Immature natural killer cell (primary cell): Measurements from ENCODE around the gene SLC27A1. TPM values are rescaled to one million over a fixed set of nuclear protein-coding genes. Genes with fewer than 3 reads are reported as not detected.
"Not testable (repeated sequence)": the region's sequence is repeated elsewhere in the genome, so short reads cannot be mapped to it uniquely, and the experiment has no call there.

Experiments used
- DNase-seq, 3 donors: peaks; one replicate each; pipeline ENCODE4 v3.0.0; 2022; ENCODE audit warnings: mixed read lengths in 1 of 3
- H3K27ac Mint-ChIP-seq, 6 donors: one replicate each; pipeline ENCODE4 v1.8.0; 2020; ENCODE audit warnings: mixed read lengths in 6 of 6, mild to moderate bottlenecking in 5 of 6, inconsistent platforms in 4 of 6, moderate library complexity in 3 of 6
- H3K27me3 Mint-ChIP-seq, 3 donors: one replicate each; pipeline ENCODE4 v1.8.0; 2020 to 2021; ENCODE audit warnings: low read depth in 3 of 3, mild to moderate bottlenecking in 3 of 3, mixed read lengths in 3 of 3, moderate library complexity in 3 of 3, inconsistent platforms in 1 of 3
- H3K36me3 Mint-ChIP-seq, 3 donors: one replicate each; pipeline ENCODE4 v1.8.0; 2020; ENCODE audit warnings: mixed read lengths in 3 of 3, inconsistent platforms in 2 of 3, mild to moderate bottlenecking in 2 of 3
- H3K4me1 Mint-ChIP-seq, 2 donors: one replicate each; pipeline ENCODE4 v1.8.0; 2020; ENCODE audit warnings: inconsistent platforms in 2 of 2, mild to moderate bottlenecking in 2 of 2, mixed read lengths in 2 of 2, moderate library complexity in 1 of 2
- H3K4me3 Mint-ChIP-seq, 5 donors: one replicate each; pipeline ENCODE4 v1.8.0; 2020; ENCODE audit warnings: mild to moderate bottlenecking in 5 of 5, mixed read lengths in 5 of 5, inconsistent platforms in 3 of 5, moderate library complexity in 3 of 5
- H3K9me3 Mint-ChIP-seq, 6 donors: one replicate each; pipeline ENCODE4 v1.8.0; 2020; ENCODE audit warnings: mild to moderate bottlenecking in 6 of 6, mixed read lengths in 6 of 6, inconsistent platforms in 4 of 6, moderate library complexity in 3 of 6
- polyA plus RNA-seq, 3 donors: library from polyadenylated mRNA; unstranded; fragments of 300-500 nt; fragmentation: Illumina TruSeq; gene quantifications; one replicate each; pipeline ENCODE4 v1.2.3, GENCODE V29; 2021

The SLC27A1 gene
- polyA plus RNA-seq, 3 donors from 2014 or later = 9.7 to 15.9 (median 15.3) TPM

GRCh38 chr19:17468302-17469091 is 1.8 kb upstream of the SLC27A1 start:
- Mint-ChIP-seq H3K4me3 (peak overlapping the region; percentile 93 to 98 (median 95)), H3K9me3 (no peaks in the 10 kb centered on the region), H3K27me3 (peaks cover 6 to 17% (median 9%) of the 10 kb centered on the region in 3 donors), H3K27ac (peak overlapping the region; percentile 86 to 98 (median 95)), H3K36me3 (no peaks in the 10 kb centered on the region), H3K4me1 (peaks cover 27 to 33% of the 10 kb centered on the region in 2 donors)
- DNase-seq = no peak

DNA sequence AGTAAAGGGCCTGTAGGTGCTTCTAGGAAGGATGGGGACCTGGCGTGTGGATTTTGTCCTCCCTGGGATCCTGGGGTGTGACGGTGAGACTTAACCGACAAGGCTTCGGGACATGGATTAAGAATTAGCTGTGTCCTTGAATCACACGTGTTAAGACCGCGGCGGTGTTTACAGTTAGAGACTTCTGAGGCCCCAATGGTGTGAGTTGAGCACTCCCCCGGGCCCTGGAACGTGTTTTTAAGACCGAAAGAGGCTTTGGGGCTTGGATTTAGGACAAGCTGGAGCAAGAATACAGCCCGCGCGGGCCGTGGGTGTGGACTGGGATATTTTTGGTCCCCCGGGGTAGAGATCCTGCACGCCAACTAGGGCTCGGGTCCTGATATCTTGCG is 1.2 kb upstream of the SLC27A1 start:
- no peak for DNase-seq
- peaks cover 6 to 18% (median 9%) of the 10 kb centered on the region in 3 donors for H3K27me3 Mint-ChIP-seq
- no peaks in the 10 kb centered on the region for H3K9me3 Mint-ChIP-seq
- H3K4me3 Mint-ChIP-seq = peak overlapping the region; percentile 93 to 98 (median 95)
- no peaks in the 10 kb centered on the region for H3K36me3 Mint-ChIP-seq
- H3K4me1 Mint-ChIP-seq = peaks cover 27 to 33% of the 10 kb centered on the region in 2 donors
- peak overlapping the region; percentile 86 to 98 (median 95) for H3K27ac Mint-ChIP-seq

- no peaks in the 10 kb centered on the region for H3K36me3 Mint-ChIP-seq
- H3K27me3 Mint-ChIP-seq = peaks cover 6 to 18% (median 9%) of the 10 kb centered on the region in 3 donors
- H3K9me3 Mint-ChIP-seq = no peaks in the 10 kb centered on the region
- peaks cover 27 to 33% of the 10 kb centered on the region in 2 donors for H3K4me1 Mint-ChIP-seq
- H3K4me3 Mint-ChIP-seq = peak overlapping the region; percentile 93 to 98 (median 95)
- H3K27ac Mint-ChIP-seq = peak overlapping the region; percentile 86 to 98 (median 95)
- DNase-seq = peak; percentile 83 to 90 (median 86)
Measured at GRCh38 chr19:17469481-17470067, 750 bp upstream of the SLC27A1 start.

DNA sequence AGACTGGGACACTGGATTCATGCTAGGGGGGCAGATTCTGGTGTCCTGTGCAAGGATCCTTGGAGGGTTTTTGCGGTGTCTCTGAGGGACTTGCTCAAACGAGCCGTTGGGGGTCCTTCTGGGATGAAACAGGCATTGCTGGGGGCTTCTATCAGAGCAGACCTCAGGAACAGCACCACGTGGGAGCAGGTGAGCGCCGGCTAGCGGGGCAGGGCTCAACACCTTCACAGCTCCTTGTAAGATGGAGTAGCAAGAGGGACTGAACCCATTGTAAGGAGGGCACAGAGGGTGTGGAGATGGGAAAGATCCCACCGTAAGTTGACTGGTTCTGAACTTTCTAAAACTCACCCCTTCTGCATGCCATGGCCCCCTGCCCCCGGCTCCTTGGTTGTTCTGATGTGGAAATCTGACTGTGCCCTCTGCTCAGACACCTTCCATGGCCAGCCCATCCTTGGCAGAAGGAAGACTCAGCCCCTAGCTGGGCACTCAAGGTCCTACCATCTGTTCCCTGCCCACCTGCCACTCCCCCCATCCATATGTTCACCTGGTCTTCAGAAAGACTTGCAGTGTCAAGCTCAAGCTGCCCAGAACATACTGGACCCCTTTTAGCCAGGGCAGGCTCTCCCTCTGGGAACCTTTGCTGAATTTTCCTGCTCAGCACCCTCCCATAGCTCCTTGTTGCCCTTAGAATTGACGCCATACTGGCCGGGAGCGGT is 1.2 kb downstream of the SLC27A1 start:
- Mint-ChIP-seq H3K4me1 (peaks cover 29 to 33% of the 10 kb centered on the region in 2 donors), H3K4me3 (peak overlapping the region; percentile 93 to 98 (median 95)), H3K27me3 (peaks cover 6 to 18% (median 9%) of the 10 kb centered on the region in 3 donors), H3K9me3 (no peaks in the 10 kb centered on the region), H3K36me3 (no peaks in the 10 kb centered on the region), H3K27ac (peak overlapping the region in 5 of 6 donors; percentile 78 to 93 (median 88))
- no peak for DNase-seq

DNA sequence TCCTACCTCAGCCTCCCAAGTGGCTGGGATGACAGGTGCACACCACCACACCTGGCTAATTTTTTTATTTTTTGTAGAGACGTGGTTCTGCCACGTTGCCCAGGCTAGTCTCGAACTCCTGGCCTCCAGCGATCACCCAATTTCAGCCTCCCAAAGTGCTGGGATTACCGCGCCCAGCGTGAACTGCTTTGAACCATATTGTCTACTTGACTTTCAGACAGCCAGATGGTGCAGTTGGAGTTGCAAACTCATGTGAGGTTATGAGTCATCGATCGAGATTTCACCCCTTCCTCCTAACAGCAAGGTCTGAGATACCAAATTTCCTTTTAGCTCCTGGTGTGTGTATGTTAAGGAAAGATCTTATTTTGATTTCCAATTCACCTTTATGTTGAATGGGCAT is 2.7 kb downstream of the SLC27A1 start:
- DNase-seq = no peak
- Mint-ChIP-seq H3K27ac (peak overlapping the region in 4 of 6 donors; percentile 41 to 83 (median 70)), H3K36me3 (no peaks in the 10 kb centered on the region), H3K4me3 (peak overlapping the region in 3 of 5 donors; percentile 20 to 58 (median 46)), H3K4me1 (peaks cover 29 to 33% of the 10 kb centered on the region in 2 donors), H3K27me3 (peaks cover 6 to 18% (median 7%) of the 10 kb centered on the region in 3 donors), H3K9me3 (no peaks in the 10 kb centered on the region)

- H3K4me1 Mint-ChIP-seq = peaks cover 17 to 19% of the 10 kb centered on the region in 2 donors
- peak overlapping the region in 1 of 6 donors; percentile 20 for H3K27ac Mint-ChIP-seq
- not testable (repeated sequence) for H3K4me3 Mint-ChIP-seq, DNase-seq, H3K36me3 Mint-ChIP-seq, H3K9me3 Mint-ChIP-seq
- H3K27me3 Mint-ChIP-seq = peaks cover 0 to 15% (median 3%) of the 10 kb centered on the region in 3 donors
Measured at GRCh38 chr19:17475011-17475540, 4.8 kb downstream of the SLC27A1 start.

- H3K36me3 Mint-ChIP-seq = no peaks in the 10 kb centered on the region
- no peak for DNase-seq
- H3K27me3 Mint-ChIP-seq = peaks cover 0 to 12% (median 2%) of the 10 kb centered on the region in 3 donors
- H3K4me1 Mint-ChIP-seq = peaks cover 15 to 19% of the 10 kb centered on the region in 2 donors
- H3K27ac Mint-ChIP-seq = peak overlapping the region in 1 of 6 donors; percentile 20
- H3K9me3 Mint-ChIP-seq = no peaks in the 10 kb centered on the region
- H3K4me3 Mint-ChIP-seq = no peak overlapping the region
Measured at GRCh38 chr19:17475541-17476115, 5.3 kb downstream of the SLC27A1 start.

DNA sequence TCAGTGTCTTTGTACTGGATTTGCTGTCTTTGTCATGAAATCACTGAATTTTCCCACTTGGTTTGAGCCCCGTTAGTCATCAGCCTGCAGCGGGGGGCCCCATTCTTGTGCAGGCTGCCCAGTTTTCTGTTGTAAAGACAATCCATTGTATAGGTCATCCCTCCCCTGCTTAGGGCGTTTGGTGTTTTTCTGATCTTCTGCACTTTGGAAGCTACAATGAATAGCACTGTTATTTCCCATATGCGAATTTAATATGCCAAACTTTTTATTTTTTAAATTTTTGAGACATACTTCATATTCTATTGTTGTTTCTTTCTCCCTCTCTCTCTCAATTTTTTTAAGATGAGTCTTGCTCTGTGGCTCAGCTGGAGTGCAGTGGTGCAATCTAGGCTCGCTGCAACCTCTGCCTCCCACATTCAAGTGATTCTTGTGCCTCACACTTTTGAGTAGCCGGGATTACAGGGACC is 9.0 kb downstream of the SLC27A1 start:
- peaks cover 0 to 3% (median 0%) of the 10 kb centered on the region in 3 donors for H3K27me3 Mint-ChIP-seq
- no peaks in the 10 kb centered on the region for H3K9me3 Mint-ChIP-seq
- DNase-seq = no peak
- no peak overlapping the region for H3K4me3 Mint-ChIP-seq
- H3K27ac Mint-ChIP-seq = peak overlapping the region in 2 of 6 donors; percentile 50 to 78
- peaks cover 0 to under 1% (median 0%) of the 10 kb centered on the region in 3 donors for H3K36me3 Mint-ChIP-seq
- H3K4me1 Mint-ChIP-seq = peaks cover 0 to 4% of the 10 kb centered on the region in 2 donors

DNA sequence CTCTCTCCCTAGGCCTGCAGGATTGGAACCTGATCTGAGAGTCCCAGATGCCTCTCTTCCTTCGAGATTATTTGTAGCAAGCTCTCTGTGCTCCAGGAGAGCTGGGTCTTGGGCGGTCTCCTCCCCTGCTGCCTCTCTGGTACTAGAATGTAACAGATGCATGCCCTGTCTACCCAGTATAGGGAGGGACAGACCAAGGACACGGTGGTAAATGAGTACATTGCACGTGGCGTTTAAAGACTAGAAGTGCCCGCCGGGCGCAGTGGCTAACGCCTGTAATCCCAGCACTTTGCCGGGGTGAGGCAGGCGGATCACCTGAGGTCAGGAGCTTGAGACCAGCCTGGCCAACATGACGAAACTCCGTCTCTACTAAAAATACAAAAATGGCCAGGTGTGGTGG is 11.7 kb downstream of the SLC27A1 start:
- Mint-ChIP-seq H3K4me3 (no peak overlapping the region), H3K27ac (no peak overlapping the region), H3K9me3 (no peaks in the 10 kb centered on the region), H3K36me3 (peaks cover 0 to 4% (median 0%) of the 10 kb centered on the region in 3 donors), H3K27me3 (peaks cover 0 to 5% (median 0%) of the 10 kb centered on the region in 3 donors), H3K4me1 (peaks cover 0 to 6% of the 10 kb centered on the region in 2 donors)
- no peak for DNase-seq

DNA sequence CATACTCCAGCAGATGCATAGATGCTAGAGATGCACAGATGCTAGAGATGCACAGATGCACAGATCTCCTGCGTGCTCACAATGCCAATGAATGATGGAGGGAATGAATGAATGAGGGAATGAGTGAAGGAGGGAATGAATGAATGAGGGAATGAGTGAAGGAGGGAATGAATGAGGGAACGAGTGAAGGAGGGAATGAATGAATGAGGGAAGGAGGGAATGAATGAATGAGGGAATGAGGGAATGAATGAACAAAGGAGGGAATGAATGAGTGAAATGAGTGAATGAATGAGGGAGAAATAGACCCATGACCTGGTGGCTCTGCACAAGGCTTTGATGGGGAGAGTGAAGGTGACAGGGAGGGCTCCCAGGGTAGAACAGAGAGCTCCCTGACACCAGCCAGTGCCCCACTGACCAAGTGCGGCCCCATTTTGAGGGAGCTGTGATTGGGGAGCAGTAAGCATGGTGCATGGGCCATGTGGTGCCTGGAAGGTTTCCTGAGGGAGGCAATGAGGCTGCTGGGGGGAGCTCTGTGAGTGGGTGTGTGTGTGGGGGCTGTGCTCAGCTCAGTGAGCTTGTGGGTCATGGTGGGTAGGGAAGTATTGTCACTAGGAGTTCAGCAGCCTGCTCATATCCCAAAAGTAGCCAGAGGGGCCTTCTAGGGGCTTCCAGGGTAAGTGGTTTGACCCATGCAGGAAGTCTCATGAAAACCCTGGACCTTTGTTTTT is 12.7 kb downstream of the SLC27A1 start:
- H3K9me3 Mint-ChIP-seq = no peaks in the 10 kb centered on the region
- peaks cover 8 to 14% of the 10 kb centered on the region in 2 donors for H3K4me1 Mint-ChIP-seq
- peaks cover 0 to 6% (median 0%) of the 10 kb centered on the region in 3 donors for H3K27me3 Mint-ChIP-seq
- H3K4me3 Mint-ChIP-seq = no peak overlapping the region
- peaks cover 0 to 4% (median 0%) of the 10 kb centered on the region in 3 donors for H3K36me3 Mint-ChIP-seq
- no peak for DNase-seq
- peak overlapping the region in 4 of 6 donors; percentile 22 to 61 (median 34) for H3K27ac Mint-ChIP-seq

- H3K36me3 Mint-ChIP-seq = peaks cover 0 to 4% (median 0%) of the 10 kb centered on the region in 3 donors
- no peak overlapping the region for H3K4me3 Mint-ChIP-seq
- no peaks in the 10 kb centered on the region for H3K9me3 Mint-ChIP-seq
- H3K4me1 Mint-ChIP-seq = peaks cover 13 to 19% of the 10 kb centered on the region in 2 donors
- H3K27me3 Mint-ChIP-seq = peaks cover 4 to 12% (median 5%) of the 10 kb centered on the region in 3 donors
- peak overlapping the region in 2 of 6 donors; percentile 10 to 84 for H3K27ac Mint-ChIP-seq
- DNase-seq = no peak
Measured at GRCh38 chr19:17483605-17484002, 13.3 kb downstream of the SLC27A1 start.

DNA sequence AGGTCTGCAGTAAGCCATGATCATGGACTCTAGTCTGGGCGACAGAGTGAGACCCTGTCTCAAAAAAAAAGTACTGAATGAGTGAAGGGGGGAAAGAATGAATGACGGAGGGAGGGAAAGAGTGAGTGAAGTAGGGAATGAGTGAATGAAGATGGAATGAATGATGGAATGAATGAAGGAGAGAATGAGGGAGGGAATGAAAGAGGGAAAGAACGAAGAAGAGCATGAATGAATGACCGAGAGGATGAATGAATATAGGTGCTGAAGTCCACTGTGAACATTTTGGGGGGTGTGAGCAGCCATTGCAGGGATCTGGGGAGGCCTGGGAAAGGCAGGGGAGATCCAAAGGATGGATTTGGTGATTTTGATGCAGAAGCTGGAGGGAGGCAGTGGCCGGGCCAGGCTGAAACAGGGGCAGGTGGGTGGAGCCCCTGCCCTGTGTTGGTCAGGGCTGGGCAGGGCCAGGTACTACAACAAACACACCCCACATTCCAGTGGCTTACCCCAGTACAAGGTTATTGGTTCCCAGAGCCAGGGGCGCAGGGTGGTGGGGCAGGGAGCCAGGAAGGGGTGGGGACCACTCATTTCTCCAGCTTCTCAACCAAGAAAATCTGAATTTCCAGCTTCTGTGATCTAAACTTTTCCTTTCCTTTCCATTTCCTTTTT is 14.3 kb downstream of the SLC27A1 start:
- peaks cover 0 to 4% (median 0%) of the 10 kb centered on the region in 3 donors for H3K36me3 Mint-ChIP-seq

More for the DNA sequence above, 14.3 kb downstream of the SLC27A1 start:
- Mint-ChIP-seq H3K4me1 (peaks cover 24 to 30% of the 10 kb centered on the region in 2 donors), H3K9me3 (no peaks in the 10 kb centered on the region), H3K27ac (peak overlapping the region in 3 of 6 donors; percentile 67 to 91 (median 84)), H3K27me3 (peaks cover 4 to 19% (median 10%) of the 10 kb centered on the region in 3 donors), H3K4me3 (peak overlapping the region in 1 of 5 donors; percentile 29)
- DNase-seq = no peak
